H1 (cell line): ENCODE data around the gene PFKFB1. TPM values are rescaled to one million over a fixed set of nuclear protein-coding genes. Genes with fewer than 3 reads are reported as not detected.

Experiments
- CTCF ChIA-PET: fragments of 300-600 bp; sonication (Branson Sonifier 250); formaldehyde crosslinking; loops from one replicate; lab custom pipeline; 2021; ENCODE audit not compliant: partially characterized antibody; lab: Charles Lee
- POLR2A ChIA-PET: fragments of 300-600 bp; sonication (Branson Sonifier 250); formaldehyde crosslinking; loops from one replicate; lab custom pipeline; 2021; ENCODE audit warnings: inconsistent platforms; ENCODE audit not compliant: partially characterized antibody; lab: Charles Lee
- DNase-seq, 2 experiments: peaks; one replicate each; pipeline versions ENCODE4 v3.0.0 to v3.0.0-alpha.2; 2010 to 2022; ENCODE audit warnings: low spot score in 2 of 2, low read depth in 1 of 2, mixed read lengths in 1 of 2
- FAIRE-seq: peaks from 2 replicates; lab custom pipeline; 2011; peaks lifted over from hg19 to GRCh38; lab: Jason Lieb, UNC
- H2AFZ ChIP-seq: 2 replicates; pipeline ENCODE4 v1.8.1; 2012; ENCODE audit warnings: low read length, inconsistent platforms
- H2AK5ac ChIP-seq: 2 replicates; pipeline ENCODE4 v1.6.1; 2013; ENCODE audit warnings: low read depth, low read length
- H2BK120ac ChIP-seq: replicated peaks from 2 replicates; pipeline ENCODE3; 2013; ENCODE audit warnings: low read depth, low read length, inconsistent platforms
- H2BK12ac ChIP-seq: 2 replicates; pipeline ENCODE4 v1.6.1; 2013; ENCODE audit warnings: low read depth, low read length
- H2BK15ac ChIP-seq: 2 replicates; pipeline ENCODE4 v1.6.1; 2013; ENCODE audit warnings: low read length
- H2BK20ac ChIP-seq: 2 replicates; pipeline ENCODE4 v1.6.1; 2013; ENCODE audit warnings: low read length
- H2BK5ac ChIP-seq: 2 replicates; pipeline ENCODE4 v1.6.1; 2013; ENCODE audit warnings: low read depth, low read length
- H3K14ac ChIP-seq: 2 replicates; pipeline ENCODE4 v1.6.1; 2013; ENCODE audit warnings: inconsistent platforms; ENCODE audit not compliant: insufficient read length
- H3K18ac ChIP-seq: 2 replicates; pipeline ENCODE4 v1.6.1; 2013; ENCODE audit warnings: low read length; ENCODE audit errors: extremely low read depth
- H3K23ac ChIP-seq: 2 replicates; pipeline ENCODE4 v1.6.1; 2013; ENCODE audit warnings: inconsistent platforms; ENCODE audit not compliant: insufficient read length
- H3K23me2 ChIP-seq: 2 replicates; pipeline ENCODE4 v1.6.1; 2013; ENCODE audit warnings: low read depth, low read length
- H3K27ac ChIP-seq: 2 replicates; pipeline ENCODE4 v1.6.1; 2011; ENCODE audit warnings: low read depth, low read length, inconsistent platforms
- H3K27me3 ChIP-seq, 4 experiments: replicated peaks in 1 of 4; 1 replicate in 1 of 4; 2 replicates in 3 of 4; pipeline versions ENCODE4 v1.6.1 to v1.8.1; 2011 to 2013; ENCODE audit warnings: low read length in 3 of 4, mild to moderate bottlenecking in 3 of 4, inconsistent platforms in 2 of 4, mixed read lengths in 2 of 4, moderate library complexity in 1 of 4; ENCODE audit not compliant: control insufficient read depth in 3 of 4, insufficient read depth in 3 of 4; ENCODE audit errors: extremely low read depth in 1 of 4
- H3K36me3 ChIP-seq, 4 experiments: 2 replicates each; pipeline versions ENCODE4 v1.6.1 to v1.8.1; 2011 to 2013; ENCODE audit warnings: mild to moderate bottlenecking in 4 of 4, low read length in 3 of 4, moderate library complexity in 2 of 4, control low read depth in 1 of 4, inconsistent platforms in 1 of 4; ENCODE audit not compliant: insufficient read depth in 4 of 4, control insufficient read depth in 2 of 4
- H3K4ac ChIP-seq: replicated peaks from 2 replicates; pipeline ENCODE3; 2013; ENCODE audit warnings: low read length, low read depth, mixed read lengths, inconsistent platforms; ENCODE audit not compliant: insufficient read length
- H3K4me1 ChIP-seq, 4 experiments: replicated peaks in 1 of 4; 1 replicate in 1 of 4; 2 replicates in 3 of 4; pipeline versions ENCODE4 v1.6.1 to v1.8.1; 2011 to 2013; ENCODE audit warnings: low read length in 3 of 4, inconsistent platforms in 2 of 4, mixed read lengths in 1 of 4; ENCODE audit not compliant: insufficient read depth in 4 of 4, control insufficient read depth in 3 of 4
- H3K4me2 ChIP-seq, 2 experiments: 2 replicates each; pipeline versions ENCODE4 v1.6.1 to v1.8.1; 2011 to 2013; ENCODE audit warnings: low read depth in 2 of 2, low read length in 2 of 2, control low read depth in 1 of 2, inconsistent platforms in 1 of 2, mild to moderate bottlenecking in 1 of 2; ENCODE audit not compliant: insufficient read depth in 1 of 2
- H3K4me3 ChIP-seq, 4 experiments: fragments of 200-600, 300-600 bp in 1 of 4; sonication (generic), shearing (Covaris generic), sonication (Bioruptor Twin) in 1 of 4; 2 replicates each; pipeline versions ENCODE4 v1.5.1 to v1.8.1; 2011 to 2016; ENCODE audit warnings: low read length in 4 of 4, low read depth in 3 of 4, control low read depth in 2 of 4, inconsistent platforms in 2 of 4, mild to moderate bottlenecking in 2 of 4, mixed read lengths in 1 of 4, moderate library complexity in 1 of 4; ENCODE audit not compliant: insufficient read depth in 2 of 4; ENCODE audit errors: extremely low read depth in 1 of 4
- H3K56ac ChIP-seq: replicated peaks from 2 replicates; pipeline ENCODE3; 2013; ENCODE audit warnings: low read depth, mild to moderate bottlenecking, mixed read lengths, low read length, inconsistent platforms; ENCODE audit not compliant: insufficient read length
- H3K79me1 ChIP-seq: 2 replicates; pipeline ENCODE4 v1.6.1; 2013; ENCODE audit warnings: low read depth, low read length, control low read depth
- H3K79me2 ChIP-seq, 2 experiments: 2 replicates each; pipeline versions ENCODE4 v1.6.1 to v1.8.1; 2012 to 2013; ENCODE audit warnings: low read length in 2 of 2, mild to moderate bottlenecking in 2 of 2, inconsistent platforms in 1 of 2; ENCODE audit not compliant: insufficient read depth in 2 of 2, control insufficient read depth in 1 of 2
- H3K9ac ChIP-seq, 4 experiments: replicated peaks in 1 of 4; 1 replicate in 1 of 4; 2 replicates in 3 of 4; pipeline versions ENCODE4 v1.6.1 to v1.8.1; 2011 to 2013; ENCODE audit warnings: low read depth in 3 of 4, low read length in 3 of 4, control low read depth in 2 of 4, mild to moderate bottlenecking in 2 of 4, moderate library complexity in 2 of 4, inconsistent platforms in 1 of 4; ENCODE audit errors: extremely low read depth in 1 of 4
- H3K9me3 ChIP-seq, 2 experiments: 2 replicates each; pipeline versions ENCODE4 v1.6.1 to v1.8.1; 2012 to 2013; ENCODE audit warnings: mild to moderate bottlenecking in 2 of 2, moderate library complexity in 2 of 2, control low read depth in 1 of 2, inconsistent platforms in 1 of 2, low read depth in 1 of 2, low read length in 1 of 2, mixed read lengths in 1 of 2; ENCODE audit not compliant: insufficient read depth in 2 of 2
- H4K20me1 ChIP-seq, 2 experiments: replicated peaks in 1 of 2; 2 replicates each; pipeline versions ENCODE3 to v1.8.1; 2011 to 2013; ENCODE audit warnings: inconsistent platforms in 2 of 2, low read length in 2 of 2, mild to moderate bottlenecking in 1 of 2; ENCODE audit not compliant: insufficient read depth in 2 of 2, control insufficient read depth in 1 of 2
- H4K5ac ChIP-seq: 2 replicates; pipeline ENCODE4 v1.6.1; 2013; ENCODE audit warnings: low read length, low read depth, mixed read lengths, inconsistent platforms; ENCODE audit not compliant: insufficient read length
- H4K8ac ChIP-seq: 2 replicates; pipeline ENCODE4 v1.8.0; 2013; ENCODE audit warnings: mild to moderate bottlenecking, moderate library complexity, low read length, inconsistent platforms; ENCODE audit not compliant: insufficient read depth; ENCODE audit errors: extremely low read depth
- H4K91ac ChIP-seq: replicated peaks from 2 replicates; pipeline ENCODE3; 2013; ENCODE audit warnings: low read length, mixed read lengths, inconsistent platforms; ENCODE audit not compliant: insufficient read length
- ASH2L ChIP-seq: fragments of 200-600, 300-600 bp; sonication (generic); IDR thresholded peaks from one replicate; pipeline ENCODE4 v1.7.1; 2017; ENCODE audit warnings: low read length
- GTF2F1 ChIP-seq: IDR thresholded peaks from 2 replicates; pipeline ENCODE4 v1.6.1; 2012; ENCODE audit warnings: low read depth, low read length, improper control_type of control experiment, borderline replicate concordance
- HDAC2 ChIP-seq, 2 experiments: fragments of 300-600 bp in 1 of 2; sonication (generic) in 1 of 2; IDR thresholded peaks; 2 replicates each; pipeline ENCODE4 v1.6.1; 2011 to 2012; ENCODE audit warnings: low read depth in 2 of 2, low read length in 2 of 2, mild to moderate bottlenecking in 2 of 2, moderate library complexity in 2 of 2, borderline replicate concordance in 1 of 2, inconsistent platforms in 1 of 2
- RXRA ChIP-seq: IDR thresholded peaks from 2 replicates; pipeline ENCODE4 v1.6.1; 2011; ENCODE audit warnings: low read depth, mild to moderate bottlenecking, low read length, moderate library complexity; ENCODE audit not compliant: insufficient read depth
- TBP ChIP-seq: IDR thresholded peaks from 2 replicates; pipeline ENCODE4 v1.6.1; 2011; ENCODE audit warnings: low read depth, low read length, improper control_type of control experiment
- WGBS, 2 experiments: shearing (Covaris generic) in 1 of 2; methylation state at CpG; one replicate each; pipeline versions ENCODE4 v1.1.6 to v1.1.7; 2013 to 2015; ENCODE audit warnings: low lambda C conversion rate in 2 of 2, mixed read lengths in 2 of 2, inconsistent platforms in 1 of 2, low coverage in 1 of 2, missing lambda C conversion rate in 1 of 2; ENCODE audit not compliant: insufficient replicate concordance in 2 of 2, insufficient coverage in 1 of 2, insufficient read length in 1 of 2; ENCODE audit errors: extremely low coverage in 1 of 2, missing lambda C conversion rate in 1 of 2; 5-methylcytosine and 5-hydroxymethylcytosine counted together
- polyA plus RNA-seq, 7 experiments: library from polyadenylated mRNA; depleted of rRNA in 3 of 7; stranded (reverse) in 5 of 7; unstranded in 2 of 7; fragments of >200 nt in 5 of 7; fragments of 200-250 nt in 2 of 7; gene quantifications; 1 replicate in 5 of 7; 2 replicates in 1 of 7; 4 replicates in 1 of 7; pipeline versions ENCODE4 v1.2.1 to v1.2.3, GENCODE V29; 2011 to 2013; ENCODE audit warnings: missing spikeins in 2 of 7, mixed read lengths in 2 of 7
- total RNA-seq: library from RNA; stranded (reverse); fragmentation: NEBNext Ultra II Directional; extraction: Animal tissue kit (Norgen Biotek cat#: 25700); gene quantifications from 2 replicates; pipeline ENCODE4 v1.2.1, GENCODE V29; 2021

The PFKFB1 gene
- total and polyA plus RNA-seq, 2 of the 8 experiments (the other 6 are each of a cell fraction or from before 2014, with no cell fraction given): 0.26 to 0.30 TPM

DNA sequence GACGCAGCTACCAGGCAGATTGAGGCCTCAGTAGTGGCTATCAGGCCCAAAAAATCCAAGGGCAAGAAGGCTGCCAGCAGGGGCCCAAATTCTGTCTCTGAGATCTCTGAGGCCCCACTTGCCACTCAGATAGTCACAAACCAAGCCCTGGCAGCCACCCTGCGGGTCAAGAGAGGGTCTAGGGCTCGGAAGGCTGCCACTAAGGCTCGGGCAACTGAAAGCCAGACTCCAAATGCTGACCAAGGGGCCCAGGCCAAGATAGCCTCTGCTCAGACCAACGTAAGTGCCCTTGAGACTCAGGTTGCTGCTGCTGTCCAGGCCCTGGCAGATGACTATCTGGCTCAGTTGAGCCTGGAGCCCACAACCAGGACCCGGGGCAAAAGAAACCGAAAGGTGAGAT, 70.6 kb downstream of the PFKFB1 start:
- FAIRE-seq: no peak
- Histone ChIP-seq H4K8ac (no peak overlapping the region), H3K9ac (no peak overlapping the region), H2BK12ac (no peak overlapping the region), H2BK5ac (no peak overlapping the region), H3K23me2 (no peaks in the 10 kb centered on the region; the same call in 1 of the 2 replicates), H3K4me3 (no peak overlapping the region), H3K56ac (no peak overlapping the region), H4K91ac (no peak overlapping the region), H2BK120ac (no peak overlapping the region), H3K27ac (no peak overlapping the region), H3K14ac (no peak overlapping the region), H3K18ac (no peak overlapping the region), H3K4me2 (no peak overlapping the region), H3K36me3 (peaks cover 0 to 45% (median 27%) of the 10 kb centered on the region in 4 experiments; a peak in 6 of 8 replicates), H3K79me2 (peaks cover 0 to 8% of the 10 kb centered on the region in 2 experiments; a peak in 1 of 4 replicates), H3K23ac (no peak overlapping the region), H2AFZ (no peak overlapping the region)
- POLR2A ChIA-PET: no interaction called here
- 92% methylated on average over 4 of the region's 7 CpGs; no CpG with 5 or more reads in 1 of the 2 experiments for WGBS, 2 experiments
- DNase-seq: no peak
- CTCF ChIA-PET: no interaction called here
- TF ChIP-seq ASH2L: no peak
- TF ChIP-seq TBP: no peak
- no peak for TF ChIP-seq GTF2F1
- TF ChIP-seq RXRA: no peak
- TF ChIP-seq HDAC2 (IDR thresholded peaks at IDR 0.05; ENCODE audit: borderline replicate concordance in 1 of 2, low read depth in 2 of 2, low read length in 2 of 2): no peak
- TF ChIP-seq, all 59 proteins: peak for 0
- no peak overlapping the region for H2BK15ac ChIP-seq
- no peak overlapping the region for H2BK20ac ChIP-seq
- no peak overlapping the region for H3K4ac ChIP-seq
- H3K79me1 ChIP-seq: no peaks in the 10 kb centered on the region; the same call in 1 of the 2 replicates
- H2AK5ac ChIP-seq: no peak overlapping the region
- no peaks in the 10 kb centered on the region for H4K20me1 ChIP-seq
- no peaks in the 10 kb centered on the region for H3K27me3 ChIP-seq
- no peak overlapping the region for H4K5ac ChIP-seq
- H3K4me1 ChIP-seq: no peaks in the 10 kb centered on the region
- H3K9me3 ChIP-seq: no peaks in the 10 kb centered on the region
